Activated CD4-positive, alpha-beta T cell treated with anti-CD3 and anti-CD28 coated beads, Interleukin-2, Interleukin-6, amounts not matched to agents 100 ng/mL and 50 ng/mL, durations not matched to agents 16 hours and 8 hours (primary cell): ENCODE measurements around the gene FAM89B.

Experiments
- DNase-seq: peaks from one replicate; pipeline ENCODE4 v3.0.0-alpha.2; 2020

The FAM89B gene

DNA sequence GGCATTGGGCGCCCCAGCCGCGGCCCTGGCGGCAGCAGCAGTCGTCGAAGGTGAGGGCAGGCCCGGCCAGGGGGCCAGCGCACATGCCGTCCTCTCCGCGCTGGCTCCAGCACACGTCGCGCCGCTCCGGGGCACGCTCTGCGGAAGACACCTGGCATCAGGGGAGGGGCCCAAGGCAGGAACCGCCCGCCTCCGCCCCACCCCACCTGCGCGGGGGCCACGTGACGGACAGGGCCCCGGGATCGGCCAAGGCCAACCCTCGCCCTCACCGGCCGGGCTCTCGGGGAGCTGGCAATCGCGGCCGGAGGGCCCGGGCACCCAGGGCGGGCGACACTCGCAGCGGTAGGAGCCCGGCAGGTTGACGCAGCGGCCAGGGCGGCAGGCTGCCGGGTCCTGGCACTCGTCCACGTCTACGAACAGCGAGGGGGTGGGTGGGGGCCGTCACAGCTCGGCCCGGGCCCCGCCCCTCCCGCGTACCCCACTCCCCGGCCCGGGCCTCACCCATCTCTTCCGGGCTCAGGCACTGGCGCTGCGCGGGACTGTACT, 32.5 kb upstream of the FAM89B start:
- DNase-seq, result no peak

DNA sequence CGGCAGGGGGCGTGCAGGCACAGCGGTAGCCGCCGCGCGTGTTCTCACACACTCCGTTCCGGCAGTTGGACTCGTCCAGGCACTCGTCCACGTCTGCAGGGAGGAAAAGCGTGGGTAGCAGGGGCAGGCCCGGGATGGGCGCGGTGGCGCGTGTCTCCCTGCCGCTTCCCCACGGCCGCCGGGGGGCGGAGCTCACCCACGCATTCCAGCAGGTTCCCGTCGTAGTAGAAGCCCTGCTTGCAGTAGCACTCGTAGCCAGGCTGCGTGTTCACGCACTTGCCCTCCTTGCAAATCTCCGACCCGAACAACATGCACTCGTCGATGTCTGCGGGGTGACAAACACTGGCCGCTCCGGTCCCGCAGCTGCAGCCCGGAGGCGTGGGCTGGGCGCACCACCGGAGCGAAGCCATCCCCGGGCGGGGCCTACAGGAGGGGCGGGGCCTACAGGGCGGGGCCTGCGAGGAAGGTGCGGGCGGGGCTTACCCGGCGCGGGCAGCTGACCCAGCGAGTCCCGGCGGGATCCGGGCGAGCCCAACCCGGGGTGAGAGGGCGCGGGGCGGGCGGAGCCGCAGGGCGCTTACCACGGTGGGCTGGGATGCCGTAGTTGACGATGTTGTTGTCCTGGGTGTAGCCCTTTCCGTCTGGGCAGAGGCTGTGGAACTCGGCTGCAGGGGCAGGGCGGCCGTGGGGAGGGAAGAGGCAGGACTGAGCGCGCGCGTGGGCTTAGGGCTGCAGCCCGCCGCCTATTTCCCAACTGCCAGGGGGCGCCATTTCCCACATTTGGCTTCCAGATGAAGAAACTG, 31.8 kb upstream of the FAM89B start:
- DNase-seq, result peak; percentile 93

DNA sequence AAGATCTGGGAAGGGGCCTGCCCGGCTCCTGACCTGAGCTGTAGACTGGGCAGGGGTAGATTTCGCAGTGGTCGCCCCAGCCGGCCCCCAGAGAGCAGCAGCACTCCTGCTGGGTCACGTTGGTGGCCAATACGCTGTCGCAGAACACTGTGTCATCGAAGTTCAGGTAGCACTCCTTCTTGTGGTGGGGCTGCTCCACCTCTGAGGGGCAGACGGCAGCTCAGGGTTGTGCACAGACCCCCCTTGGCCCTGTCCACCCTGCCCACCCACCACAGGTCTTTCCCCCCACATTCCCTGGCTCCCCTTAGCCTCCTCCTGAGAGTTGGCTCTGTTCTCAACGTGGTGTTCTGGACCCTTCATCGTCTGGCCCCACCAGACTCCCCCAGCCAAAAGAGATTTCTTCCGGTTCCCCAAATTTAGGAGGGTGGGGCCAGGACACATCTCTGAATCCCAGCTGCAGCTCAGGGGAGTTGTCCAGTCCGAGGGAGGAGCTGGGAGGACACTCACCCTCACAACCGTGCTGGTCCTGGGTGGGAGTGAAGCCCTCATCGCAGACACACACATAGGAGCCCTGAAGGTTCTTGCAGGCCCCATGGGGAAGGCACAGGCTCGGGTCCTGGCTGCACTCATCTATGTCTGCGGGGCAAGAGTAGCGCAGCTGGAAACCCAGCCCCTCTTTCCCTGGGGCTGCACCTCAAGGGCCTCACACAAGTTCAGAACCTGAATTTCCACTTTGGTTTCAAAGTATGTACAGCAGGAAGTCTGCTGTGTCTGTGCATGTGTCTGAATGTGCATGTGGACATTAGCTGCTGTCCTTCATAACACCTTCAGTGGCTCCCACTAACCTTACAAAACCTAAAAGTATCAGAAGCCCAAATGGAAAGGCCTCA, 31.0 kb upstream of the FAM89B start:
- no peak for DNase-seq

DNA sequence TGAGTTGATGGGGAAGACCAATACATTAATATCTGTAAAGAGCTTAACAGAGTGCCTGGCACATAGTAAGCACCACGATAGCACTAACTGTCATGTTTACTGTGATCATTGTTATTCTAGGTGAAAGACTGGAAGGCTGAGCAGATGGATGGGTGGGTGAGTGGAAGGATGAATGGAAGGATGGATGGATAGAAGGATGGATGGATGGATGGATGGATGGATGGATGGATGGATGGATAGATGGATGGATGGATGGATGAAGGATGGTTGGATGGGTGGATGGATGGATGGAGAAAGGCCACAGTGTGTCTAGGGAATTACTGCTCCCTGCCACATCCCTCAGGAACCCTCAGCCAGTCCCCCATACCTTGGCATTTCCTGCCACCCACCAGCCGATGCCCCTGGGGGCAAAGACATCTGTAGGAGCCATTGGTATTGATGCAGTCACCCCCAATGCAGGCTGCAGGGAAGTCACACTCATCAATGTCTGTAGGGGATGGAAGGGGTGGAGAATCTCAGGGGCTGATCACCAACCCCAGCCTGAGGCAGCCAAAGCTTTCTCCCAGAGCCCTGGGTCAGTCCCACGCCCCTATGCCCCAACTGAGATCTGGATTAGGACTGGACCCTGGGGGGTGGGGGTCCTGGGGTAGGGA, 29.5 kb upstream of the FAM89B start:
- DNase-seq, result no peak

DNA sequence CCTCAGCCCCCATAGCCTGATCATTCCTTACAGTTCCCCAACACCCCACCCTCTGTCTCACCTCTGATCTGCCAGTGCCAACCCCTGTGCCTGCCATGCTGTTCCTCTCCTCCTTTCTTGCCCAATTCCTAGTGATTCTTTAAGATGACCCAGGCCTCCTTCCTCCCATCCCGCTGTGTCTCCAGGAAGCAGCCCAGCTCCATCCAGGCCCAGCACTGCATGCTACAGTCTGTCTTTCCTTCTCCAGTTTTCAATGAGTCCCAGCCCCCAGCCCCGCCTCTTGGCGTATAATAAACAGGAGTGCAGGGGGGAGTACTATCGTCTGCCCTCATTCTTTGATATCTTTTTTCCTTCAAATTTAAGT, 26.5 kb upstream of the FAM89B start:
- DNase-seq, result no peak

DNA sequence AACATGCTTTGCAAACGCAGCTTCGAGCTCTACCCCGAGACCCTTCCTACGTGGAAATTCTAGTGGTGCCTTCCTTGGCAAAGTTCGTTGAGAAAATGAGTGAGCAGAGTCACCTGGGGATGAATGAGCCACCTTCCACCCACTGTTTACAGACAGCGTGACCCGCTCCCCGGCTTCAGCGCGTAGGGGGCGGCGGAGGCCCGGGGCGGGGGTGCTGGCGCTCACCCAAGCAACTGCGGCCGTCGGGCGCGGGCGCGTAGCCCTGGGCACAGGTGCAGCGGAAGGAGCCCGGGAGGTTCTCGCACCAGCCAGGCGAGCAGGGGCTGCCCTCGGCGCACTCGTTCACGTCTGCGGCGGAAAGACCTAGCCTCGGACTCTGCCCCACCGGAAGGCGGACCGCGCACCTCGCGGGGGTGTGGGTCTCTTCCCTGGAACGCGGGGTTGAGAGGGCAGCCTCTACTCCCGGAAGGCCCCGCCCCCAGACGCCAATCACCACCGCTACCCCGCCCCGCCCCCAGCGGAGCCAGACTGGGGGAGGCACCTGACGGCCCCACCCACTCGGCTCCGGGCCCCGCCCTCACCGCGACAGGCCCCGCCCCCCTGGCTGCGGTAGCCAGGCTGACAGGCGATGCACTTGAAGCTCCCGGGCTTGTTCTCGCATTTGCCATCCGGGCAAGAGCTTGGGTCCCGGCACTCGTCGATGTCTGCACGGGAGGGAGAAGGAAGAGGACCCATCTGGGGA, 25.9 kb upstream of the FAM89B start:
- peak; percentile 99 for DNase-seq

DNA sequence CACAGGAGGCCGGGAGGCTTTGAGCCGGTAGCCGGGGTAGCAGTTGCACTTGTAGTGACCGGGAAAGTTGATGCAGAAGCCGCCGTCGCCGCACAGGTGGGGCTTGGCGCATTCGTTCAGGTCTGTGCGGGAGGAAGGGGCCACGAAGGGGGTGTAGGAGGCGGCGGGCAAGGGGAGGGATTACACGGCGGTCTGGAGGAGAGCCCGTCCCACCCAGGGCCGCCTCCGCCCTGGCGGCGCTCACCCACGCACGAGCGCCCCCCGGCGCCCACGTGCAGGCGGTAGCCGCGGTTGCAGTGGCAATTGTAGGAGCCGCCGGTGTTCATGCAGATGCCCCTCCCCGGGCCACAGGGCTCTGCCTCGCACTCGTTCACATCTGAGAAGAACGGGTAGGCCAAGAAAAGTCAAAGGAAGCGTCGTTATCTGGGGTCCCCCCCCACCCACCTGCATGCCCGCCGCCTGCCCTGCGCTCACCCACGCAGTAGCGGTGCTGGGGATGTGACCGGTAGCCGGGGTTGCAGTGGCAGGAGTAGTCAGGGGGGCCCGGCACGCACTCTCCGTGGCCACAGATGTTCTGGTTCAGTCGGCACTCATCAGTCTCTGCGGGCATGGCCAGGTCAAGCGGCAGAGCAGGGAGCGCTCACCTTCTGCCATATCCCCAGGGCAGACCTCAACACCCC, 24.8 kb upstream of the FAM89B start:
- no peak for DNase-seq

DNA sequence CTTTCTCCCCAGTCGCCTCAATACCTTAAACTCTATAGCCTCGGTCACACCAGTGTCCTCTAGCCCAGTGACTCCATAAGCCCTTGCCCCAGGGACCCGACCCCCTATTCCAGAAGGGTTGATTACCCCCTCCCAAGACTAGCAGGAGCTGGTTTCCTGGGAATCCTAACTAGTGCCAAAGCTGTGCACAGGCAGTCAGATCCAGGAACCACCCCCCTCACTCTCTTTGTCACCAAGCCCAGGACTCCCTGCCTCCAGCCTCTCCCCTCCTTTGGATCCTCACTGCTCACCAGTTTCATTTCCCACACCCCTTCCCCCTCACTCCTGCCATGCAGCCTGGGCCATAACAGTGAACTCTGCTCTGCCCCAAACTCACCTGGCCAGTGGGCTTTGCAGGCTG, 23.9 kb upstream of the FAM89B start:
- DNase-seq, result no peak

DNA sequence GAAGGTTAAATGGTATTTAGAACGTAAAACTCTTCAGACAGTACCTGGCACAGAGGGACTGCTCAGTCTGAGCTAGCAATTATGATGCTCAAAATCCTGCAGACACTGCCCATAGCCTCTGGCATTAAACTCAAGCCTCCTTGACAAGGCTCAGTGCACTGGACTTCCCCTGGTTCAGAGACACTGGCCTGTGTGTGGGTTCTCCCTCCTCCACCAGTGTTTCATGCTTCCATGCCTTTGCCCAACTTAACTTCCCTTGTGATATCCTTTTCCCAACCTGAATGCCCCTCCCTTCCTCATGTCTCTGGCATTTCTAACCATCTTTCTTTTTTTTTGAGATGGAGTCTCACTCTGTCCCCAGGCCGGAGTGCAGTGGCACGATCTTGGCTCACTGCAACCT, 23.2 kb upstream of the FAM89B start:
- no peak for DNase-seq

DNA sequence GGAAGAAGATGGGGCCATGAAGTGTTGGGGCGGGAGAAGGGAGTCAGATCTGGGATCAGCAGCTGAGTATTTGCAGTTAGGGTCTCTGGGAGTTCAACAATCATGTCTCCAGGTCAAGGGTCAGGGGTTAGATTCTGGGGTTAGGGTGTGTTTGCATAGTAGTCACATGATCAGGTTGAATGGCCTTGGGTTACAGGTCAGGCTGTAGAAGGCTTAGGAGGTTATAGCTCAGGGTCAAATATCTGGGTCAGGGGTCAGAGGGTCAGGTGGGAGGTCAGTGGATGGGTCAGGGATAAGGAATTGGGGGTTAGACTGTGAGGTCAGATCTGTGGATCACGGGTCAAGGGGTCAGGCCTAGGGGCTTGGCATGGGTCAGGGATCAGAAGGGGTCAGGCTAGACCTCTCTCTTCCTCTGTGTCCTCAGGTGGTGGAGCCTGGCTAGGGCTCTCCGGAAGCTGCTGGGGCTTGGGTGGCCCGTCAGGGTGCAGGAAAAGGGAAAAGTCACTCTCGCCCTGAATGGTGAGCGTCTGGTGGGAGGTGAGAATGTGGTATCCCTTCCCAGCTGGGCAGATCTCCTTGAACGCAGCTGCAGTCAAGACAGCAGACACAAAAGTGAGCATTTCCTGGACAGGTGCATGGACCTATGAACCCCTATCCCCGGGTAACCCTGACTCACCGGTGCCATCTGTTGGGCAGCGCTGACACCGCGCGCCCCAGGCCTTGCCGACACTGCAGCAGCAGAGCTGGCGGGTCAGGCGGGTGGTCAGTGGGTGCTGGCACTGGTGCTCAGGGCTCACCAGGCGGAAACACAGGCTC, 20.6 kb upstream of the FAM89B start:
- peak; percentile 75 for DNase-seq

DNA sequence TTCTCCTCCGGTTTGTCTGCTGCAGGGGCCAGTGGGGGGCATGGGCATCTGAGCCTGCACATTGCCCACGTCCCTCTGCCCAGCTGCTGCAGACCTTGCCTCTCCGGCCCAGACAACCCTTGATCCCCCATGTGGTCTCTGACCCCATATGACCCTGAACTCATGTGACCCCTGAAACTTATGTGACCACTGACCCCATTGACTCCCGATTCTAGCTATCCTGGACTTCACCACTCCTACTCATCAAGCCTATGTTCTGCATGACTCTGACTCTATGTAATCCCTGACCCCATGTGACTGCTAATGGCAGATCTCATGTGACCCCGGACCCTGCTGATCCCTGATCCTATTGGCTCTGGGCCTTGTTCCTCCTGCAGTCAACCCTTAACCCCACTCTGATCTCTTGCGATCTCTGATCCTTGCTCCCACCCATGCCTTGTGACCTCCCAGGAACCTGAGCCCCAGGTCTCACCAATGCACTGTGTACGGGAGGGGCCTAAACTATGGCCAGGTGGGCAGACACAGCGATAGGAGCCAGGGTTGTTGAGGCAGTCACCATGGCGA, 19.9 kb upstream of the FAM89B start:
- DNase-seq, result no peak

DNA sequence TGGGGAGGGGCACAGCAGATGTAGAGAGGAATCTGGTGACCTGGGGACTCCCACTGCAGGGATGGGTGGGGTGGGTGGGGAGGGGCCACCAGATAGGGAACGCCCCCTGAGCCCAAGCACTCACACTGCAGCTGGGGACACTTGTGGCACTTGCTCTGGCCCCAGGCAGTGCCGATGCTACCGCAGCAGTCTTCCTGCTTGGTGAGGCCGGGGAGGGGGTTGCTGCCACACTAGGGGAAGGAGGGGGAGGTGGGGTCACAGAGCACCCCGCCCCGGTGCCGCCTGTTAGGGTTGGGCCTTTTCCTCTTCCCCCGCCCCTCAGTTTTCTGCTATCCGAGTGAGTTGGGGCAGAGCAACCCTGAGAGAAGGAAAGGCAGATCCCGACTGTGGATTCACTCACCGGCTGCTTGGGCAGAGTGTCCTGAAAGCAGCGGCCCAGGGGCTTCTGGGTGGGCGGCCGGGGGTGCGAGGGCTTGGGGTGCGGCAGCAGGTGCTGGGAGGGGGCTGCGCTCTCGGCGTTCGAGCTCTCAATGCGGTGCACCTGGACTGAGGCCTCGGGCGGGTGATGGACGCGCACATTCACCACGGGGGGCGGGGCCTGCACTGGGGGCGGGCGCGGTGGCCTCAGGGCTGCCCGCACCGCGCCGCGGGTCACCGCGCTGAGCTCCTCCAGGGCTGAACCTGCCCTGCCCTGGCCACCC, 18.9 kb upstream of the FAM89B start:
- DNase-seq, result peak; percentile 74

DNA sequence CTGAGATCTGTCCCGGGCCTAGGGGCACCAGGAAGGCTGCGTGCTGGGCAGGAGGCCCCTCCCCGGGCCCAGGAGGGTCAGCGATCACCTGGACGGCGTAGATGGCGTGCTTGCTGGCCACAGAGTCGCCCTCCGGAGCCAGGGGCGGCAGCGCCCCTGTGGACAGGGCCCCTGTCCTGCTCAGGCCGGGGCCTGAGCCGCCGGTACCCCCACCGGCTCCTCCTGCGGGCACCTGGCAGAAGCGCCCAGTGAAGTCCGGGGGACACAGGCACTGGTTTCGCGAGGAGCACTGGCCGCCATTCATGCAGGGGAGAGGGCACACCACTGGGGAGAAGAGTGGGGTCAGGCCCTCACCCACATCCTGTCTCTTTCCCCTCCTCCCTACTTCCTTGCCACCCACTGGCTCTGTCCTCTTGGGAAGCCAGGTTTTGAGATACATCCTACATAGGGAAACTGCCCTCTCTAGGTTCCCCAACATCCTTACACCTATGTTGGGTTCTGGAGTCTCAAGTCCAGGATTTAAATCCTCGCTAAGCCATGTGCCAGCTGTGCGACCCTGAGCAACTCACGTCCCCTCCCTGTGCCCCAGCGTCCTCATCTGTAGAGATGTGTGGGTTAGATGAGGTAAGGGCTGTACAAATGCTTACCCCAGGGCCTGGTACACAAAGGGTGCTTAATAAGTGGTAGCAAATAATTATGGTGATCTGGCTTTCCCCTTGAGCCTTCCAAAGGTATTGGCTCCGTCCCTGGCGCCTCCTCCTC, 18.1 kb upstream of the FAM89B start:
- no peak for DNase-seq

DNA sequence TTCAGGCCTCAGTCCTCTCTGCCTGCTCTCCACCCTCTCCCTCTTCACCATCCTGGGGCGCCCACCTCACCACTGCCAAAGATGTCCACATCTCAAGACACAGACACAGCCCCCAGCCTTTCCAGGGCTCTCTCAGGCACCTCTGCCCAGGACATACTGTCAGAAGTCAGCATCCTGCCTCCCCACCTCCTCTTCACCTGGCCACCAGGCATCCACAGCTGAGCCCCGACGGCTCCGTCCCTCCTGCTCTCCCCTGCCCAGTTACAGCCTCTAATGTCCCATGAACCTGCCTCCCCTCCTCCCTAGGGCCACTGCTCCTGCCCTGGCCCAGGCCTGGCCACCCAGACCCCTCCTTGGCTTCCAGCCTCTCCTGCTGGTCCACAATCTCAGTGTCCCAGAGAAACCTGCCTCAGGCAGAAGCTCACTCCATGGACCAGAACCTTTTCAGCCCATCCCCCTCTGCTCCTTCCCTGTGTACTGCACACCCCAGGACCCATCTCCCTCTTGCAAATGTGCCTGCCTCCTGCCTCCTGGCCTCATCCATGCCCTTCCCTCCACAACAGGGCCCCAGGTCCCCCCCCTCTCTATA, 17.4 kb upstream of the FAM89B start:
- no peak for DNase-seq

DNA sequence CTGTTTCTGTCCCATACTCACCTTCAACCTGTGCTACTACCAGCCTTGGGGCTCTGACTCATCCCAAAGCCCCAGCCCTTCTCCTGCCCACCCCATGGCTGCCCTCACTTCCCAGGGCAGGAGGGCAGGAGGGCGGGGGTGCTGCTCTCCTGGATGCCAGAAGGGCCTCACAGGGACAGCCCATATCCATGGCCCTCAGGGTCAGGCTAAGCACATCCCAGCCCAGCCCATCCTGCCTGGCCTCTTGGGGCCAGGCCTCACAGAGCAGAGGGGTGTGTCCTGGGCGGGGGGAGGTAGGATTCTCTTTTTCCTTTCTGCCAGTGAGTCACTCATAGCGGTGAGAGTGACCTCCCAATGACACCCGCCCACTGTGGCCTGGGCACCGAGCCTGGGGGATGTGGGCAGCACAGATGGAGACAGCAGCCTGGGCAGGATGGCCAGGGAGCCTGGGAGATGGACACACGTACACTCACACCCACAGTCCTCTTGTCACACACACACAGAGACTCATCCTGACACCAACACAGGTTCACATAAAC, 16.6 kb upstream of the FAM89B start:
- no peak for DNase-seq

DNA sequence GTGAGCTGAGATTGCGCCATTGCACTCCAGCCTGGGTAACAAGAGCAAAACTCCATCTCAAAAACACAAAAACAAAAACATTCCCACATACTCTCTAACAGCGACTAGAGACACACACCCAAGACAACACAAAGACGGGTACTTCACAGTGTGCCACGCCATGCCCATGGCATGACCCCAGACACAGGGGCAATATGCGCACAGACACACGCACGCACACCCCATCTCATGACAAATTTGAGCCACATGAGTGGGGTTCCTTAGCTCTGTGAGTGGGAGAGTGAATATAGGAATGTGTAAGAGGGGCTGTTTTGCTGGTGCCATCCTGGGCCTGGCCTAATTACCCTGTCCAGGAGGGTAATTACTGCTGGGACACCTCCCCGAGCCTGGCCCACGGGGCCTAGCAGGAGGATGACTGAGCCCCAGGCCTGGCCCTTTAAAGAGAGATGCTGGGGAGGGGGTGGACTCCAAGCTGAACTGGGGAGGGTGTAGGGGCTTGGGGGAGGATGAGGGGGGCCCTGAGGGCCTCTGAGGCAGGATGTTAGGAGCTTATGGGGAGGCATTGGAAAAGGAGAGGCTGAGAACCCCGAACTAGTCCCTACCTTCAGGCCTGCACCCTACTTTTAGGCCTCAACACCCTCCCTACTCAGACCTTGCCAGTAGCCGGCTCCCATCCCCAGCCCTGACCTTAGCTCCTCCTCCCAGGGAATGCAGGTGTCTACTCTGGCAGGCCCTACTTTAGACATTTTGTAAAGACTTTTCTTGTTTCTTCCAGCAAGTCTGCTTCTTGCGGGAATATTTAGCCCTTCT, 15.7 kb upstream of the FAM89B start:
- no peak for DNase-seq

DNA sequence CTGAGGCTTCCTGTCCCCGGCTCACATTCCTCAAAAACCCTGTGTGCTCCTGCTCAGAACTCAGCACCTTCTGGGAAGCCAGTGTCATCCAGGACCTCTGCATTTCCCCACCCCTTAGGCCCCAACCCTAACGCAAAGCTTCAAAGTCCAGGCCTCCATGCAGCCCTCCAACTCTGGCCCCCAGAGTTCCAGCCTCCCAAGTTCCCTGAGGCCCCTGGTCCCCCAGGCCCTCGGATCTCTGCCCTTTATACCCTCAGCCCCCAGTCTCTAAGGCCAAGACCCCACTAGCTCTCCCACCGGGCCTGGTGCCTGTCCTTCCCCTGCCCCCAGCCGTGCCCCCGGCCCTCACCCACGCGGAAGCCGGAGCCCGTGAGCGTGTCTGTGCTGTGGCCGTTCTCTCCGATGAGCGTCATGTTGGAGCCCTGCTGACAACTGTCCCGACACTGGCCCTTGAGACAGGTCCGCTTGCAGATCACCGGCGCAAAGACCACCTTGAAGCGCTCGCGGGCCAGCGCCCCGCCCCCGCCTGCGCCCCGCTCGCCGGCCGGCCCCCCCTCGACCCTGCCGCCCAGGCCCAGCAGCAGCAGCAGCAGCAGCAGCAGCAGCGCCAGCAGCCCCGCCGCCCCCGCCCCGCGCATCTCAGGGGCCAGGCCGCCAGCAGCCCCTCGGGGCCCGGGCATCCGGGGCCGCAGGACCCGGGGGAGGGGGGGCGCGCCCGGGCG, 14.9 kb upstream of the FAM89B start:
- no peak for DNase-seq
